HG02759 (cell line): ENCODE results near the gene ATP11A.
"Not testable (repeated sequence)": the region's sequence is repeated elsewhere in the genome, so short reads cannot be mapped to it uniquely, and the experiment has no call there.

Experiments
- ATAC-seq: cut with Tn5 transposase; IDR thresholded peaks from one replicate; pipeline ENCODE4 v1.9.1; 2021; ENCODE audit warnings: mild to moderate bottlenecking, moderate library complexity; ENCODE audit not compliant: unreplicated experiment

The ATP11A gene

GRCh38 chr13:112873851-112874750, 184.3 kb downstream of the ATP11A start:
- peak; percentile 89 for ATAC-seq

GRCh38 chr13:112874751-112875300, 185.0 kb downstream of the ATP11A start:
- peak; percentile 7 for ATAC-seq

- no peak for ATAC-seq
Observed at GRCh38 chr13:112875627-112876026, 185.8 kb downstream of the ATP11A start.

GRCh38 chr13:112876305-112877000, 186.6 kb downstream of the ATP11A start:
- ATAC-seq, result no peak

GRCh38 chr13:112877066-112877465, 187.2 kb downstream of the ATP11A start:
- no peak for ATAC-seq

GRCh38 chr13:112877539-112877938, 187.7 kb downstream of the ATP11A start:
- no peak for ATAC-seq

- ATAC-seq, result no peak
Observed at GRCh38 chr13:112877976-112878955, 188.4 kb downstream of the ATP11A start.

- no peak for ATAC-seq
Observed at GRCh38 chr13:112879283-112879833, 189.5 kb downstream of the ATP11A start.

- no peak for ATAC-seq
Observed at GRCh38 chr13:112880221-112880641, 190.4 kb downstream of the ATP11A start.

GRCh38 chr13:112880976-112881540, 191.2 kb downstream of the ATP11A start:
- ATAC-seq, result no peak

GRCh38 chr13:112881656-112882554, 192.1 kb downstream of the ATP11A start:
- no peak for ATAC-seq

- ATAC-seq, result no peak
Observed at GRCh38 chr13:112882555-112883024, 192.8 kb downstream of the ATP11A start.

GRCh38 chr13:112883241-112883945, 193.6 kb downstream of the ATP11A start:
- ATAC-seq, result no peak

GRCh38 chr13:112884700-112885099, 194.9 kb downstream of the ATP11A start:
- not testable (repeated sequence) for ATAC-seq

- no peak for ATAC-seq
Observed at GRCh38 chr13:112885242-112885781, 195.5 kb downstream of the ATP11A start.

- no peak for ATAC-seq
Observed at GRCh38 chr13:112885782-112886268, 196.0 kb downstream of the ATP11A start.

GRCh38 chr13:112887151-112887550, 197.3 kb downstream of the ATP11A start:
- no peak for ATAC-seq

- ATAC-seq, result no peak
Observed at GRCh38 chr13:112887557-112887991, 197.7 kb downstream of the ATP11A start.
